Activated naive CD4-positive, alpha-beta T cell (primary cell): Measurements from ENCODE around the gene ADSS1.

Source experiments
- DNase-seq, 4 experiments: peaks; one replicate each; lab custom pipeline; 2025; lab: John Stamatoyannopoulos, UW

Gene ADSS1

DNA sequence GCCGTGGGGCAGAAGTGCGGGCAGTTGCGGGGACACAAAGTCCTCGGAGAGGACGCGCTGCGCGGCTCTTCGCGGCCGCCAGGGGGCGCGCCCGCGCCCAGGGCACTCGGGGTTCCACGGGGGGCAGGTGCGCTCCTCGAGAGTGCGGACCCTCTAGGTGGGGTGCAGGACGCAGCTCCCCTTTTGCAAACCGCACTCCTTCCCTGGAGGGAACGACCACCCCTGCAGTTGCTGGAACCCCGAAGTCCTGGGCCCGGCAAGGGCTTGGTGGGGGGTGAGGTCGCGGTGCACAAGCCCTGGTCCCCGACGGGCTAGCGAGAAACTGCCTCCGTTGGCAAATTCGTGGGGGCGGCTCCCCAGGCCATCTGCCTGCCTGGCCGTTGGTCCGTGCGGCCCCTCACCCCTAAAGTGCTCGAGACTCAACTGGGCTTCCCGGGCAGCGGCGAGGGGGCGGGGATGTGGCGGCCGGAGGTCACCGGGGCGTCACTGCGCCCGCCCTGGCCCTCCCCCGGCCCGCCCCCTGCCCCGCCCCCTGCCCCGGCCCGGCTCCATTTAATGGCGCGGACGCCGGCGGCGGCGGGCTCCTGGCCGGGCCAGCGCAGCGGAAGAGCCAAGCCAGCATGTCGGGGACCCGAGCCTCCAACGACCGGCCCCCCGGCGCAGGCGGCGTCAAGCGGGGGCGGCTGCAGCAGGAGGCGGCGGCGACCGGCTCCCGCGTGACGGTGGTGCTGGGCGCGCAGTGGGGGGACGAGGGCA, at the start of gene ADSS1:
ADSS1 (plus strand) TSS at position 579 of the 756 bp plus-strand sequence; CDS start at position 621, 42 bp downstream.
- peak; percentile 21 to 55 (median 36) for DNase-seq

- DNase-seq, result no peak
Measured at GRCh38 chr14:104675447-104675846, 48.6 kb upstream of the ADSS1 start.

GRCh38 chr14:104676130-104676693, 47.8 kb upstream of the ADSS1 start:
- DNase-seq, result no peak

DNA sequence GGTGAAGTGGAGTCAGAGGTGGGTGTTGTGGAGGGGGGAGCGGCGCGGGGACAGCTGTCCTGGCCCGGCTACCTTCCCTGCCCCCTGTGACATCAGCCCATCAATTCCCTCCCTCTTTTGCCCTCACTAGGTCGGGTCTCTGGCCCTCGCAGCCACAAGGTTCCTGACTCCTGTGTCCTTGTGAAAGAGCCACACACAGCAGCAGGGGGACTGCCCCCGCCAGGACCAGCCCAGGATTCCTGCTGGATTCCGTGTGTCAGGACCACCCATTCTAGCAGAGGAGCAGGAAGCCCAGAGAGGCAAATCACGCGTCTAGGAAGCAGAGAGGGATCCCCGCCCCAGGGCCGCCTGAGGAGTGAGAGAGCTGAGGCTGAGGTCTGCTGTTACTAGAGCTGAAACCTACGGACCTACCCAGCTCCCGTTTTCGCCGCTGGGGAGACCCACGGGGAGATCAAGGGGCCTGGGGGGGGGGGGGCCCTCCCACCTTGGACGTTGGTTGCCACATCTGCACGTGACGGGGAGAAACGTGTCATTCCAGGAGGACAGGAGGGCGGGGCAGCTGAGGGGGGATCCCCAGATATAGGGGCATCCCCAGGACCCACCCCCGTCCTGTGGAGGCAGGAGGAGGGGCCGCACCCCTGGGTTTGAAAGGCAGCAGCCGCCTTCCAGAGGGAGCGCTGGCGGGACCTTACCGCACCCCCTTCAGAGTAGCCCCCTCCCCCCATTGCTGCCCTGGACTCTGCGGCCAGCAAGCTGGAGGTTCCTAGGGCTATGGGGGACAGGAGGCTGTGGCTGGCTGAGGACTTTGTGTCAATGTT, 47.1 kb upstream of the ADSS1 start:
- DNase-seq, result no peak

- peak; percentile 30 to 48 (median 43) for DNase-seq
Measured at GRCh38 chr14:104677512-104678332, 46.3 kb upstream of the ADSS1 start.

DNA sequence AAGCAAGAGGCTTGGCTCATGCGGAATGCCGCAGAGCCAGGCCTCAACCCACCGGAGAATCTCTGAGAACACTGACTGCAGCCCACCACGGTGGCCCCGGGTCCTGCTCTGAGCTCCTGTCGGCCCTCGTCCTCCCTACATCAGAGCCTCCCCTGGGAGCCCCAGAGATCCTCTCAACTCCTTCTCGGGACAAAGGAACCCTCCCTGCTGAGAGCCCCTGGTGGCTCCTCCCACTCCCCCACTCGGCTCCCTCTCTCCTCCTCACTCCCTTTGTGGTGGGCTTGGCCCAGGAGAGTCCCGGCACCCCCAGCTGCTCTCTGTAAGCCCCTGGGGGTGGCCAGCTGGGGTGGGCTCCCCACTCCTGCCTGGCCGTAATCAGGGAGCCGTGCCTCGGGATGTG, 45.7 kb upstream of the ADSS1 start:
- no peak for DNase-seq

GRCh38 chr14:104678901-104679705, 44.9 kb upstream of the ADSS1 start:
- no peak for DNase-seq

DNA sequence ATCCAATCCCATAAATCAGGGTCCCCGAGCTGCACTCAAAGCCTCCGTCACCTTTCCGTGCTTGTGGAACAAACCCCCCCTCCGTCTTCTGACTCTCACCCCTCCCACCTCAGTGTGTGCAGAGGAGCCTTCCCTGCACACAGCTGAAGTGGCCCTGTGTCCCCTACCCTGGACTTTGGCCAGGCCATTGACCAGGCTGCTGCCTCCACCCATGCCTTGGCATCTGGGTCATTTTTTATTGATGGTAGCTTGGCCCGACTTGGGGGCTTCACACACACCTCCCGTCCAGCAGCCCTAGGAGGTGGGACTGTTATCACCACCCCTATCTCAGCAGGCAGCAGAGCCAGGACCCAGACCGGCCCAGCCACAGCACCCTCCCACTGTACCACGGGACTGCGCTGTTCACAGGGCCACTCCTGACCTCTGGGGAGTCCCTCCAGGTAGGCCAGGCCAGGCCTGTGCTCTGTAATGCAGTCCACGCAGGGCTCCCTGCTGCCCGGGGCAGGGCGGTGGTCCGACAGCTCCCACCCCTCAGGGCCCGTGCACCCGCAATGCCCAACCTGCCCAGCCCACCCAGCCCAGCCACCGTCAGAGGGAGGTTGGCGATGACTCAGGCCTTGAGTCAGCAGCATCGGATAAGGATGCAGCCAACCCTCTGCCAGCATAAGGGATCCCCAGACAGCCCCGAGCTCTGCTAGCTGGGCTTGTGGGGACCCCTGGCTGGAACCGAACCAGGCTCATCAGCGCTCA, 43.8 kb upstream of the ADSS1 start:
- no peak for DNase-seq

DNA sequence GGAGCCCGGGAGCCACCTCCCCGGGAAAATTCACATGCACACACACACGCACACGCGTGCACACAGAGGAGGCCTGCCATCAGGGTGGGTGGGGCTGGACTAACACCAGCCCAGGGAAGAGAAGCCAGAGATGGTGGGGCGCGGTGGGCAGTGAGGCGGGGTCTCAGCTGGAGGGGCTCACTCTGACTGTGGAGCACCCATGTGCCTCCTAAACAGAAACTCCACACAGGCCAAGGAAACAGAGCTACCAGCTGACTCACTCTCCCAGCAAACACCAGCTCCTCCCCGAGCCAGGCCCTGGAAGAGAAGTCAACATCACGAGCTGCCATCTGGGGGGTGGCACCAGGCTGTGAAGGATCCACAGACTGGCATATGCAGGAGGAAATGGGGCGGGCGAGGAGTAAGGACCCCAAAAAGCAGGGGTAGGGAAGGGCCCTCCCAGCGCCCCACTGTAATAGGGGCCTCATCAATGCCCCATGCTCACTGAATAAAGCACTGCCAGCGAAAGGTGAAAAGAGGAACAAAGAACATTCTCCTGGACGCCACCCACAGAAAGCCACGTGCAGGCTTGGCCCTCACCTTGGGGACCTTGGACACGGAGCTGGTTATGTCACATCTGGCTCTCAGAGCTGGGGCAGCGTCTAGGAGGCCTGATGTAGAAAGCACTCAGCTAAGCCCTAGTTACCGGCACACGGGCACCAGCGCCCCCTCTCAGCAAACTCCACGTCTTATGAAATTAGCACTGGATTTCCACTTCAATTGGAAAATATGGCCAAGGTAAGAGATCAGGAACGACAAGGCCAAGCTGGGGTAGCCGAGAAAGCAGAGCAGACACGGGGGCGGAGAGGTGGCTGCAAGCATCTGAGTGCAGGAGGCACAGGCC, 43.0 kb upstream of the ADSS1 start:
- DNase-seq, result no peak

GRCh38 chr14:104681689-104682074, 42.3 kb upstream of the ADSS1 start:
- no peak for DNase-seq

DNA sequence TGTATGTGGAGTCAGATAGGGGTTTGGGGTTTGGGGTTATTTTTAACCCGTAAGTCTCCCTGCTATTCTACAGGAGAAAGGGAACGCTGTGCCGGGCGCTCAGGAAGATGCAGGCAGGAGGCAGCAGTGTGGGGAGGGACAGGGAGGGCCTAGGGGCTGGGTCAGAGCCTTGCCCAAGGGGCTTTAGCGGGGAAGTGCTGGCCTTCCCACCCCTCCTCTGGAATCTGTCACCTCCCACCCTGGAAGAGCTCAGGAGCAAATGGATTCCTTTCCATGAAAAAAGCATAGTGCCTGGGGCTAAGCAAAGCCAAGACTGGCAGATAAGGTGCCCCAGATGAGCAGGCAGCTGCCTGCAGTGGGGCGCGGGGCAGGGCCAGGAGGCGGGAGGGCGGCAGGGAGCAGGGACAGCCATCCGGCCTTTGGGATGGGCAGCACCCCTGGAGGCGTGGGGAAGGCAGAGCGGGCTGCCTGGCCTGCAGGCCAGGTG, 41.9 kb upstream of the ADSS1 start:
- DNase-seq, result no peak

GRCh38 chr14:104683653-104684448, 40.2 kb upstream of the ADSS1 start:
- DNase-seq, result no peak

GRCh38 chr14:104684449-104684821, 39.6 kb upstream of the ADSS1 start:
- DNase-seq, result no peak

GRCh38 chr14:104685216-104685997, 38.6 kb upstream of the ADSS1 start:
- DNase-seq, result no peak

- no peak for DNase-seq
Measured at GRCh38 chr14:104685998-104686610, 37.9 kb upstream of the ADSS1 start.

- DNase-seq, result no peak
Measured at GRCh38 chr14:104686624-104687517, 37.2 kb upstream of the ADSS1 start.
